Trophoblast cell (in vitro differentiated cells and primary cell): ENCODE measurements around the gene ACTL7B.

Source experiments
- DNase-seq, 2 donors: peaks; one replicate each; pipeline ENCODE4 v3.0.0-alpha.2; 2016
- H2AFZ ChIP-seq: 2 replicates; pipeline ENCODE4 v1.6.1; 2013; ENCODE audit warnings: low read length, moderate library complexity, mild to moderate bottlenecking; ENCODE audit not compliant: insufficient read depth, poor library complexity
- H2AK5ac ChIP-seq: 2 replicates; pipeline ENCODE4 v1.6.1; 2013; ENCODE audit warnings: mild to moderate bottlenecking, low read length
- H2BK120ac ChIP-seq: 2 replicates; pipeline ENCODE4 v1.6.1; 2013; ENCODE audit warnings: low read length, mild to moderate bottlenecking, moderate library complexity; ENCODE audit not compliant: insufficient read depth, poor library complexity
- H2BK12ac ChIP-seq: 2 replicates; pipeline ENCODE4 v1.6.1; 2013; ENCODE audit warnings: mild to moderate bottlenecking, low read length, moderate library complexity
- H2BK5ac ChIP-seq: 2 replicates; pipeline ENCODE4 v1.6.1; 2013; ENCODE audit warnings: low read length, low read depth, moderate library complexity, mild to moderate bottlenecking; ENCODE audit not compliant: poor library complexity
- H3K14ac ChIP-seq: 2 replicates; pipeline ENCODE4 v1.6.1; 2013; ENCODE audit warnings: mild to moderate bottlenecking, low read length
- H3K18ac ChIP-seq: 2 replicates; pipeline ENCODE4 v1.6.1; 2013; ENCODE audit warnings: mild to moderate bottlenecking, low read length
- H3K23ac ChIP-seq: 2 replicates; pipeline ENCODE4 v1.6.1; 2013; ENCODE audit warnings: low read length
- H3K27ac ChIP-seq: 2 replicates; pipeline ENCODE4 v1.5.1; 2013; ENCODE audit warnings: low read depth, mild to moderate bottlenecking, inconsistent platforms, low read length, moderate library complexity
- H3K27me3 ChIP-seq: 2 replicates; pipeline ENCODE4 v1.6.1; 2013; ENCODE audit warnings: inconsistent platforms, mild to moderate bottlenecking, low read length, moderate library complexity; ENCODE audit not compliant: insufficient read depth
- H3K36me3 ChIP-seq, 2 experiments: 1 replicate in 1 of 2; 2 replicates in 1 of 2; pipeline ENCODE4 v1.6.1; 2013; ENCODE audit warnings: low read length in 2 of 2, mild to moderate bottlenecking in 2 of 2, moderate library complexity in 1 of 2; ENCODE audit not compliant: insufficient read depth in 2 of 2, control insufficient read depth in 1 of 2
- H3K4ac ChIP-seq: 2 replicates; pipeline ENCODE4 v1.6.1; 2013; ENCODE audit warnings: low read depth, mild to moderate bottlenecking, low read length, moderate library complexity
- H3K4me1 ChIP-seq, 2 experiments: 1 replicate in 1 of 2; 2 replicates in 1 of 2; pipeline ENCODE4 v1.6.1; 2013; ENCODE audit warnings: low read length in 2 of 2, mild to moderate bottlenecking in 2 of 2, moderate library complexity in 1 of 2; ENCODE audit not compliant: insufficient read depth in 2 of 2, control insufficient read depth in 1 of 2
- H3K4me2 ChIP-seq: 2 replicates; pipeline ENCODE4 v1.6.1; 2013; ENCODE audit warnings: inconsistent platforms, mild to moderate bottlenecking, low read length, moderate library complexity
- H3K4me3 ChIP-seq: 2 replicates; pipeline ENCODE4 v1.5.1; 2013; ENCODE audit warnings: mild to moderate bottlenecking, low read depth, low read length, inconsistent platforms
- H3K79me1 ChIP-seq: one replicate; pipeline ENCODE4 v1.6.1; 2013; ENCODE audit warnings: low read length
- H3K79me2 ChIP-seq: 2 replicates; pipeline ENCODE4 v1.6.1; 2013; ENCODE audit warnings: low read length, mild to moderate bottlenecking; ENCODE audit not compliant: control insufficient read depth, insufficient read depth, poor library complexity
- H3K9ac ChIP-seq: 2 replicates; pipeline ENCODE4 v1.6.1; 2013; ENCODE audit warnings: mild to moderate bottlenecking, low read length
- H3K9me3 ChIP-seq: 2 replicates; pipeline ENCODE4 v1.6.1; 2013; ENCODE audit warnings: low read depth, mild to moderate bottlenecking, control low read depth, inconsistent platforms, low read length; ENCODE audit not compliant: insufficient read depth
- H4K12ac ChIP-seq: 2 replicates; pipeline ENCODE4 v1.6.1; 2013; ENCODE audit warnings: low read depth, mild to moderate bottlenecking, low read length, moderate library complexity
- H4K8ac ChIP-seq: 2 replicates; pipeline ENCODE4 v1.6.1; 2013; ENCODE audit warnings: low read depth, mild to moderate bottlenecking, low read length, moderate library complexity
- H4K91ac ChIP-seq: one replicate; pipeline ENCODE4 v1.6.1; 2013; ENCODE audit warnings: low read depth, mild to moderate bottlenecking, low read length, moderate library complexity
- WGBS: extraction: QIAGEN DNeasy Blood & Tissue Kit; methylation state at CpG from one replicate; pipeline ENCODE4 v1.1.7; 2013; ENCODE audit warnings: missing lambda C conversion rate; ENCODE audit not compliant: insufficient read length, insufficient coverage; ENCODE audit errors: extremely low coverage; 5-methylcytosine and 5-hydroxymethylcytosine counted together

The ACTL7B gene

GRCh38 chr9:108883085-108883484 is 27.3 kb upstream of the ACTL7B start:
- no peak overlapping the region for H3K9ac ChIP-seq
- H3K79me1 ChIP-seq = no peaks in the 10 kb centered on the region
- no peak overlapping the region for H3K27ac ChIP-seq
- no peak overlapping the region for H3K18ac ChIP-seq
- no peak overlapping the region for H2BK120ac ChIP-seq
- H3K36me3 ChIP-seq = peaks cover 11 to 23% of the 10 kb centered on the region in 2 experiments
- H4K91ac ChIP-seq = no peak overlapping the region
- no peak overlapping the region for H3K4ac ChIP-seq
- no peak overlapping the region for H2AFZ ChIP-seq
- no peak overlapping the region for H2BK5ac ChIP-seq
- H3K23ac ChIP-seq = no peak overlapping the region
- no CpG with 5 or more reads among the region's 3 CpGs for WGBS
- H3K79me2 ChIP-seq = no peaks in the 10 kb centered on the region
- no peak overlapping the region for H3K4me3 ChIP-seq
- no peak for DNase-seq
- H4K8ac ChIP-seq = no peak overlapping the region
- H4K12ac ChIP-seq = no peak overlapping the region
- H3K4me1 ChIP-seq = no peaks in the 10 kb centered on the region
- no peak overlapping the region for H3K14ac ChIP-seq
- no peaks in the 10 kb centered on the region for H3K9me3 ChIP-seq
- no peak overlapping the region for H3K4me2 ChIP-seq
- no peaks in the 10 kb centered on the region for H3K27me3 ChIP-seq
- no peak overlapping the region for H2BK12ac ChIP-seq
- H2AK5ac ChIP-seq = no peak overlapping the region

GRCh38 chr9:108882052-108882888 is 26.5 kb upstream of the ACTL7B start:
- Histone ChIP-seq H3K9ac (no peak overlapping the region), H3K79me2 (no peaks in the 10 kb centered on the region), H2BK120ac (no peak overlapping the region), H2AK5ac (no peak overlapping the region), H4K12ac (no peak overlapping the region), H3K14ac (no peak overlapping the region), H3K27ac (no peak overlapping the region), H3K4me3 (no peak overlapping the region), H3K23ac (no peak overlapping the region), H3K18ac (no peak overlapping the region), H2BK5ac (no peak overlapping the region), H2BK12ac (no peak overlapping the region), H3K9me3 (no peaks in the 10 kb centered on the region), H2AFZ (no peak overlapping the region), H3K4me2 (no peak overlapping the region), H4K91ac (no peak overlapping the region), H3K36me3 (peaks cover 11 to 25% of the 10 kb centered on the region in 2 experiments), H4K8ac (no peak overlapping the region), H3K79me1 (no peaks in the 10 kb centered on the region), H3K4me1 (no peaks in the 10 kb centered on the region), H3K27me3 (no peaks in the 10 kb centered on the region), H3K4ac (no peak overlapping the region)
- no peak for DNase-seq
- no CpG with 5 or more reads among the region's 6 CpGs for WGBS

- Histone ChIP-seq H2AK5ac (no peak overlapping the region), H4K91ac (no peak overlapping the region), H3K27ac (no peak overlapping the region)
These were observed 25.0 kb upstream of the ACTL7B start for GRCh38 chr9:108880738-108881316.

GRCh38 chr9:108877524-108877923 is 21.7 kb upstream of the ACTL7B start:
- no peaks in the 10 kb centered on the region for H3K9me3 ChIP-seq
- no peak overlapping the region for H2BK5ac ChIP-seq
- no peak overlapping the region for H2AK5ac ChIP-seq
- no peak overlapping the region for H3K18ac ChIP-seq
- H3K79me2 ChIP-seq = no peaks in the 10 kb centered on the region
- no peak for DNase-seq
- no peak overlapping the region for H2BK12ac ChIP-seq
- H3K4me2 ChIP-seq = no peak overlapping the region
- no peak overlapping the region for H3K27ac ChIP-seq
- no peaks in the 10 kb centered on the region for H3K27me3 ChIP-seq
- H3K4me1 ChIP-seq = no peaks in the 10 kb centered on the region
- no peak overlapping the region for H2BK120ac ChIP-seq
- no peak overlapping the region for H2AFZ ChIP-seq
- H3K36me3 ChIP-seq = peaks cover 17 to 30% of the 10 kb centered on the region in 2 experiments
- no peak overlapping the region for H3K4me3 ChIP-seq
- H4K91ac ChIP-seq = no peak overlapping the region
- H3K9ac ChIP-seq = no peak overlapping the region
- H4K12ac ChIP-seq = no peak overlapping the region
- WGBS = no CpG with 5 or more reads among the region's 2 CpGs
- no peaks in the 10 kb centered on the region for H3K79me1 ChIP-seq
- no peak overlapping the region for H3K14ac ChIP-seq
- no peak overlapping the region for H3K4ac ChIP-seq
- H3K23ac ChIP-seq = no peak overlapping the region
- H4K8ac ChIP-seq = no peak overlapping the region

More at GRCh38 chr9:108880738-108881316, 25.0 kb upstream of the ACTL7B start:
- Histone ChIP-seq H3K18ac (no peak overlapping the region), H3K9ac (no peak overlapping the region), H2AFZ (no peak overlapping the region), H3K36me3 (peaks cover 17 to 25% of the 10 kb centered on the region in 2 experiments), H3K79me2 (no peaks in the 10 kb centered on the region), H3K4me3 (no peak overlapping the region), H2BK5ac (no peak overlapping the region), H2BK120ac (no peak overlapping the region), H3K4me2 (no peak overlapping the region), H4K12ac (no peak overlapping the region), H3K9me3 (no peaks in the 10 kb centered on the region), H3K4ac (no peak overlapping the region), H3K23ac (no peak overlapping the region), H3K79me1 (no peaks in the 10 kb centered on the region), H3K14ac (no peak overlapping the region), H2BK12ac (no peak overlapping the region), H3K4me1 (no peaks in the 10 kb centered on the region), H4K8ac (no peak overlapping the region), H3K27me3 (no peaks in the 10 kb centered on the region)
- no peak for DNase-seq
- no CpG with 5 or more reads among the region's 3 CpGs for WGBS
